Activated naive CD4-positive, alpha-beta T cell treated with Interleukin-2 at 50 U/mL for 16 hours (primary cell): ENCODE data around the gene DIAPH2.

Experiments
- DNase-seq: peaks from one replicate; pipeline ENCODE4 v3.0.0-alpha.2; 2020

The DIAPH2 gene

GRCh38 chrX:97065066-97065465 is 380.4 kb downstream of the DIAPH2 start:
- DNase-seq = no peak

- no peak for DNase-seq
These were observed 381.3 kb downstream of the DIAPH2 start for GRCh38 chrX:97065973-97066372.

- DNase-seq = no peak
These were observed 381.7 kb downstream of the DIAPH2 start for GRCh38 chrX:97066381-97066780.

GRCh38 chrX:97070346-97070745 is 385.7 kb downstream of the DIAPH2 start:
- DNase-seq = no peak

- no peak for DNase-seq
These were observed 389.8 kb downstream of the DIAPH2 start for GRCh38 chrX:97074400-97074799.

- DNase-seq = no peak
These were observed 404.5 kb downstream of the DIAPH2 start for GRCh38 chrX:97089116-97089515.

GRCh38 chrX:97096385-97096784 is 411.7 kb downstream of the DIAPH2 start:
- no peak for DNase-seq

GRCh38 chrX:97102938-97103337 is 418.3 kb downstream of the DIAPH2 start:
- no peak for DNase-seq

GRCh38 chrX:97109730-97110129 is 425.1 kb downstream of the DIAPH2 start:
- no peak for DNase-seq

GRCh38 chrX:97117572-97117971 is 432.9 kb downstream of the DIAPH2 start:
- DNase-seq = no peak

GRCh38 chrX:97119474-97120109 is 434.9 kb downstream of the DIAPH2 start:
- no peak for DNase-seq

- no peak for DNase-seq
These were observed 438.4 kb downstream of the DIAPH2 start for GRCh38 chrX:97123001-97123400.

- no peak for DNase-seq
These were observed 441.4 kb downstream of the DIAPH2 start for GRCh38 chrX:97126020-97126419.

GRCh38 chrX:97132664-97133415 is 448.2 kb downstream of the DIAPH2 start:
- no peak for DNase-seq

- no peak for DNase-seq
These were observed 461.3 kb downstream of the DIAPH2 start for GRCh38 chrX:97145934-97146333.

- no peak for DNase-seq
These were observed 471.2 kb downstream of the DIAPH2 start for GRCh38 chrX:97155816-97156215.

GRCh38 chrX:97158269-97158668 is 473.6 kb downstream of the DIAPH2 start:
- no peak for DNase-seq

GRCh38 chrX:97159916-97160800 is 475.5 kb downstream of the DIAPH2 start:
- no peak for DNase-seq

GRCh38 chrX:97167333-97167732 is 482.7 kb downstream of the DIAPH2 start:
- DNase-seq = no peak

- DNase-seq = no peak
These were observed 484.0 kb downstream of the DIAPH2 start for GRCh38 chrX:97168646-97169045.

GRCh38 chrX:97175147-97175546 is 490.5 kb downstream of the DIAPH2 start:
- no peak for DNase-seq

GRCh38 chrX:97189668-97190067 is 505.0 kb downstream of the DIAPH2 start:
- DNase-seq = no peak

- no peak for DNase-seq
These were observed 514.9 kb downstream of the DIAPH2 start for GRCh38 chrX:97199501-97199900.

GRCh38 chrX:97200454-97200853 is 515.8 kb downstream of the DIAPH2 start:
- DNase-seq = no peak
